Upper lobe of left lung (tissue), 4 donors: ENCODE measurements around the gene MYL6B.

Experiments used
- CTCF ChIP-seq, 6 experiments: fragments of 450-650 bp in 4 of 6; fragments of 200-600 bp in 2 of 6; sonication (generic) in 2 of 6; IDR thresholded peaks; one replicate each; pipeline ENCODE4 v1.5.1; 2016 to 2019; ENCODE audit warnings: antibody characterized with exemption in 6 of 6
- EP300 ChIP-seq, 4 donors: sonication (generic); formaldehyde crosslinking; IDR thresholded peaks; one replicate each; pipeline ENCODE4 v1.5.1; 2017; ENCODE audit warnings: antibody characterized with exemption in 4 of 4, control low read depth in 2 of 4

- TF ChIP-seq CTCF (IDR thresholded peaks at IDR 0.05) (no peak), EP300 (IDR thresholded peaks at IDR 0.05) (no peak)
These were observed 50.5 kb downstream of the MYL6B start for GRCh38 chr12:56202838-56203237.
